Measurements from ENCODE around the gene KCNJ12.
"Not testable (repeated sequence)": the region's sequence is repeated elsewhere in the genome, so short reads cannot be mapped to it uniquely, and the experiment has no call there.

Gene KCNJ12

DNA sequence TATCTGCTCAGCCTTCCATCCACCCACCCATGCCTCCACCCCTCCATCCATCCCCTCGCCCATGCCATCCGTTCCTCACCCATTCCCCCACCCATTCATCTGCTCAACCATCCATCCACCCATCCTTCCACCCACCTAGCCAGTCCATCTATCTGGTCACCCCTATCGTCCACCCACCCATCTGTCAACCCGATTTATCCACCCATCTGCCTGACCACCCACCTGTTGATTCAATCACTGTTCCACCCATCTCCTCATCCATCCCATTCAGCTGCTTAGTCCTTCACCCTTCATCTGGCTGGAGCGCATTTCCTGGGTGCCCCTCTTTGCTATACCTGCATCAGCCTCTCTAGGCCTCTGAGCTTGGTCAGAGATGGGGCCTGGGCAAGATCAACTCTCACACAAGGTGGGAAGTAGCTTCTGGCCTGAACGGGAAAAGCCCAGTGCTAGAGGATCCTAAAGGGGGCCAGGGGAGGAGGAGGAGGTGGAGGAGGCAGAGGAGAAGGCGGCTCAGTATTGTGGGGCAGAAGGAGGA is 32.7 kb downstream of the KCNJ12 start:
- FAIRE-seq, result not testable (repeated sequence)

DNA sequence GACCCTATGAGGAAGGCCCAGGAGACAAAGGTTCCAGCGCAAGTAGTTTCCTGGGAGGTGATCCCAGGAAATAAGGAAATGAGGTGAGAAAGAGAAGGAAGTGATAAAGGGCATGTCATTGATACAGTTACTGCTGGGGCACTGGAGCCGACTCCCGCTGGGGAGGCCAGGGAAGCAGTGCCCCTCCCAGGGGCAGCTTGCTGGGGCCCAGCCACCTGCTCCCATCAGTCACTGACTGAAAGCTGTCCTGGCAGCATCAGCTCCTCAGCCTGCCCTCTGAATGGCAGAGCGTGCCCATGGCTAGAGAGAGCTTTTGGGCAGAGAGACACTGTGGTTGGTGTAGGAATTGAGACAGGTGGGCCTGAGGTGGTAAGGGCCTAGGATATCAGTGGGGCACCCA is 33.2 kb downstream of the KCNJ12 start:
- not testable (repeated sequence) for FAIRE-seq

DNA sequence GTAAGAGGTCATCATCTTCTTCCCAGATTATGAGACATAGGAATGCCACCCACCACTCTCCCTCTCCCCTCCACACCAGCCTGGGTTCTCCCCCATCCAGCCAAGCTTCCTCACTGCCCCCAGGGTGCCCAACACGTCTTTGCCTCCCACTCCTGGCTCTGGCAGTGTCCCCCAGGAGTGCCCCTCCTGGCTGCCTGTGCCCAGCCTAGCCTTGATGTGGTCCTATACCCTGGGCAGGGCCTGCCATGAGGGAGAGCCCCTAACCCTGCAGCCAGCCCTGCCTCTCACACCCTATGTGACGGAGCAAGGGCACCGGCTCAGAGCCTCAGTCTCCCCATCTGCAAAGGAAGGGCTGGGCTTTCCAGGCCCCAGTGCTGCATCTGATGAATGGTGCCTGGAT is 33.8 kb downstream of the KCNJ12 start:
- FAIRE-seq, result not testable (repeated sequence)

DNA sequence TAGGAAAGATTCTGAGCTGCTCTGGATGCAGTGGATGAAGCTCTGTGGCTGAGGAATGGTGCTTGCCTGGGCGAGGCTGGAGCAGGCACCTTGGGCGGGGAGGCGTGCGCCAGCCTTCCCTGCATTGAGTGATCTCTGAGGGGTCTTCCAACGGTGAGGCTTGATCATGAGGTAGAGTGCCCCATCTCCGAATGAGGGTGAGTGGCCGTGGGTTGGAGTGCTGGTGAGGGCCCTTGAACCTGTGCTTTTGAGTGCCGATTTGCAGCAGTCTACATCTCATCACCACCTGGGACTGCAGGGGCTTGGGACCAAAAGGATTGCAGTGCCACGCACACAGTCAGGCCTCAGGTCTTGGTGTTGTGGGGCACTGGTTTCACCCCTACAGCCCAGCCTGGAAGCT is 34.2 kb downstream of the KCNJ12 start:
- FAIRE-seq, result not testable (repeated sequence)

DNA sequence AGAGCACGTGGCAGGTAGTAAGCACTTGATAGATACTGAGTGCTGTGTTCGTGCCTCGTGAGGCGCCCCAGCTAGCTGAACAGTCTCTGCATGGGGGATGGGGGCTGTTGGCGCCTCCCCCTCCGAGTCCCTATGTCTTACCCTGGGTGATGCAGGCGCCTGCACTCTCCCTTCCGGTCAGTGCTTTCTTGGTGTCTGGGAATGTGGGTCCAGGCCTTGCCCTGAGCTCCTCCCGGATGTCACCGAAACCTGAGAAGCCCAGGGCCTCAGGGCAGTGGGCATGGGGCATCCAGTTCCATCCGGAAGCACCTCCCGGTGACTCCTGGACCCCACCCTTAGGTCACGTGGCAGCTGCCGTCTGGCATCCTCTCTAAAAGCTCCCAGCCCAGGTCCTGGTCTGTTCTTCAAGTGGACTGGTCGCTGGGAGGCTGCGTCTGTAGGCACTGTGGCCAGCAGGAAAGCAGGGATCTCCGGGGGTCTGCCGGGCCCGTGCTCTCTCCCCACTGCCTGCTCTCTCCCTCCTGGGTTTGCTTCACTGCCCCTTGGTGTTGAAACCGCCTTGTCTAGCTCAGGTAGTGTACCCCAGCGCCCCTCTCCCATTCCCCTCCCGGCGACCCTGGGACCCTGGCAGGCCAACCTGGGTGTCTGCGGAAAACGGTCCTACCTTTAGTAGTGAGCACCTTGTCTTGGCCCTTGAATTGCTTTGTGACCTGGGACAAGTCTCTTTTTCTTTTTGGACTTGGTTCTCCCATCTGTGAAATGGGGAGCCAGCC is 34.9 kb downstream of the KCNJ12 start:
- FAIRE-seq, result not testable (repeated sequence)

DNA sequence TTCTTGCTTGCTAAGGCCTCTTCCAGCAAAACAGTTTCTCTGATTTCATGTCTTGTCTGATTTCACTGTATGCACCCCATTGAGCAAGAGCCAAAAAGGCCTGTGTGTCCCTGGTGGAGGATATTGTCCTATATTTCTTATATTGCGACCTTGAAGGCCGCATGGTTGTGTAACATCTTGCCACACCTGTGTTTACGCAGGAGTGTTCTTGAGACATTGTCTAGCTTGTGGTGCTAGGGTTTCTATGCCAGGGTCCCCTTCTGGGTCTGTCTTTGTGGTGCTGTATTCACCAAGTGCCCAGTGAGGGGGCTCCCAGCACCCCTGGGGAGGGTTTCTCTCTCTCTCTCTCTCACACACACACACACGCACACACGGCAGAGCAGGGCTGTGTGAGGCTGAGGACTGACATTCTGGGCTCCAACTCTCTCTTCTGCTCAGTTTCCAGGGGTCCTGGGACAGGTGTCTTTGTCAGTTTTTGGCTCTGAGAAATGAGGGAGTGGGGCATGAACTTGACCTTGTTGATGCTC is 35.6 kb downstream of the KCNJ12 start:
- FAIRE-seq, result not testable (repeated sequence)

DNA sequence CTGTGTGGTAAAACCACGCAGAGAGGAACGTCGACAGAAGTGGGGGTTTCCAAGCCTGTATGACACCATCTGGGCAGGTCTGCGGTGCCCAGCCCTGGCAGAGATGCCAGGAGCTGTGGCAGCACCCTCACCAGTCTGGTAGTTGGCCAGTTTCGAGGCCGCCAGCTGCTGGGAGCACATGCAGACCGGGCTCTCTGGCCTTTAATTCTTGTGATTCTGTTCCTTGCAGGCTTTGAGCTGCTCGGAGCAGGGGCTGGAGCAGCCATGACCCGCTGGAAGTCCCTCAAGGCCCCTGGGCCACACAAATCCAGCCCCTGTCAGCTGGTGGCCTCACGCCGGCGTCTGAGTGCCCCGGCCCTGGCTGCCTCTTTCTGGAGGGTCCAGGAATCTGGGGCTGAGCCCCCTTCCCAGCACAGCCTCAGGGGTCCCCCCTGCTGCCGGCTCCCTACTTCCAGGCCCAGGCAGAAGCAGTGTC is 36.1 kb downstream of the KCNJ12 start:
- FAIRE-seq, result not testable (repeated sequence)

DNA sequence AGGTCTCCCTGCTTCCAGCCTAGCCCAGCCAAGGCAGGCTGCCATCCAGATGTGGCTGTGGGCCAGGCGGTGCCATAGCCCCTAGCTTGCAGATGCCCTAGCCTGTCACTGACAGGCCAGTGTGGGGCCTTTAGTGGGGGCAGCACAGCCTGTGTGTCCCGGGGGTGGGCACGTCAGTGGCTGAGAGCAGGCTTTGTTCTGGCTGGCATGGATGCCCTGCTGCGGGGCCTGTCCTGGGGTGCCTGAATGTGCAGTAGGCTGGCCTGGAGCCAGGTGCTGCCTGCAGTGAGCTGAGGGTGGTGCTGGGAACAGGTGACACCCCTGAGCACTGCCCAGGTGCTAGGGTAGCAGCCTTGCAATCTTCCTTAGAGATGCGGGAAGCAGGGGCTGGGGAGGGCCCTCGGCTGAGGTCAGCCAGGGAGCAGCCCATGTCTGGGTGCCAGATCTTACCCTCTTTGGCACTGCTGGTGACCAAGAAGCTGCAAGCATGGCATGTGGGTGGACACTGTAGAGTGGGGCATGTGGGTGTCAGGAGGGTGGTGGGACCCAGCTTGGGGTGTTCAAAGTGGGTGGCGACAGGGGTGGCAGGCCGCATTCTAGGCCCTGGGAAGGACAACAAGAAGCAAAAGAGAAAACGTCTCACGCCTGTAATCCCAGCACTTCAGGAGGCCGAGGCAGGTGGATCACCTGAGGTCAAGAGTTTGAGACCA is 37.6 kb downstream of the KCNJ12 start:
- FAIRE-seq, result not testable (repeated sequence)

DNA sequence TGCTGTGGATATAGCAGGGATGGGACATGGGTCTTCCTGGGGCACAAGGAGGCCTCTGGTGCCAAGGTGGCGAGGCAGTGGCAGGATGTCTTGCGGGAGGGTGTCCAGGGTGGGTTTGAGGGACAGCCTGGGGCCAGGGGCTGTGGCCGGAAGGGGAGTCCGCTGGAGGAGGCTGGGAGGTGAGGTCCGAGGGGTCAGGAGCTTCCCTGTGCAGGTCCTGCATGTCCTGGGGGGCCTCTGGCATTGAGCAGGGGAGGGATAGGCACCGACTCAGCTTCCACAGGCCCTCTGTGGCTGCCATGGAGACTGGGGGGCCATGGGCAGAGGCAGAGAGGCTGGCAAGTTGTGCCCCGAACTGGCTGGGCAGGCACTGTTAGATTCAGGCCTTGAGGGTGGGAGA is 38.5 kb downstream of the KCNJ12 start:
- not testable (repeated sequence) for FAIRE-seq

DNA sequence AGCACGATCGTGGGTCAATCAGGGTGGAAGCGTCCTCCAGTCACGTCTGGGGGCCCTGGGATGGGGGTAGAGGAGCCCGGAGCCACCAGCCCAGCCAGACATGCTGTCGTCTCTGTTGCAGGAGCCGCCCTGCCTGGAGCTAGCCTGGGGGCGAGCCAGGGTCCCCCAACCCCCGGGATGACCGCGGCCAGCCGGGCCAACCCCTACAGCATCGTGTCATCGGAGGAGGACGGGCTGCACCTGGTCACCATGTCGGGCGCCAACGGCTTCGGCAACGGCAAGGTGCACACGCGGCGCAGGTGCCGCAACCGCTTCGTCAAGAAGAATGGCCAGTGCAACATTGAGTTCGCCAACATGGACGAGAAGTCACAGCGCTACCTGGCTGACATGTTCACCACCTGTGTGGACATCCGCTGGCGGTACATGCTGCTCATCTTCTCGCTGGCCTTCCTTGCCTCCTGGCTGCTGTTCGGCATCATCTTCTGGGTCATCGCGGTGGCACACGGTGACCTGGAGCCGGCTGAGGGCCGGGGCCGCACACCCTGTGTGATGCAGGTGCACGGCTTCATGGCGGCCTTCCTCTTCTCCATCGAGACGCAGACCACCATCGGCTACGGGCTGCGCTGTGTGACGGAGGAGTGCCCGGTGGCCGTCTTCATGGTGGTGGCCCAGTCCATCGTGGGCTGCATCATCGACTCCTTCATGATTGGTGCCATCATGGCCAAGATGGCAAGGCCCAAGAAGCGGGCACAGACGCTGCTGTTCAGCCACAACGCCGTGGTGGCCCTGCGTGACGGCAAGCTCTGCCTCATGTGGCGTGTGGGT is 39.2 kb downstream of the KCNJ12 start:
- FAIRE-seq, result not testable (repeated sequence)

DNA sequence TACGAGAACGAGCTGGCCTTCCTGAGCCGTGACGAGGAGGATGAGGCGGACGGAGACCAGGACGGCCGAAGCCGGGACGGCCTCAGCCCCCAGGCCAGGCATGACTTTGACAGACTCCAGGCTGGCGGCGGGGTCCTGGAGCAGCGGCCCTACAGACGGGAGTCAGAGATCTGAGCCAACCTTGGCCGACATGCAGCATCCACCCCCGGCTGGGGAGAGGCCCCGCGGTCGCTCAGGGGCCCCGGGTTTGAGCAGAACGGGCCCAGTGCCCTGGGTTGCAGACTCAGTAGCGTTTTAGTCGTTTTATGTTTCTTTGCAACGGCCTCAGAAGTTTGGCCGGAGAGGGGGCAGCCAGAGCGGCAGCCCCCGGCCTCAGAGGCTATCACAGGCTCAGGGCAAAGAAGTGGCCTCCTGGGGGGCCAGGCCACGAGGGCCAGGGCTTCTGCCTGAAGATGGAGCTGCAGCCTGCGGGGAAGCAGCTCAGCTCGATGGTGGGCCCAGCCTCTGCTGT is 40.4 kb downstream of the KCNJ12 start:
- FAIRE-seq, result not testable (repeated sequence)

DNA sequence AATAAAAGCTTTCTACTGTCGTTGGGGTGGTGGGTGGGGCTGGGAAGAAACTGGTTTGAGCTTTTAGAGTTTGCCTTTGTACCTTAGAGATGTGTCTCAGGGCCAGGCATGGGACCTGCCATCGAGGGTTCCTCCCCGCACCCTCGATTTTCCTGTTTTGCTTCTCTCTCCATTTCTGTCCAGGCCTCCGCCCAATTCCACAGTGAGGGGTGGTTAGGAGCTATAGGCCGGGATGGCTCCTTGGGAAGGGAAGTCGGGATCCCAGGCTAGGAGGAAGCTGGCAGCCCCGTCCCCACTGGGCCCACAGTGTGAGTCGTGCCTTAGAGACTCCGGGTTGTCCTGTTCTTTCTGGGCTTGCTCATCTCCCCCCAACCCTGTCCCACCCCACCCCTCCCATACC is 41.2 kb downstream of the KCNJ12 start:
- FAIRE-seq, result not testable (repeated sequence)

DNA sequence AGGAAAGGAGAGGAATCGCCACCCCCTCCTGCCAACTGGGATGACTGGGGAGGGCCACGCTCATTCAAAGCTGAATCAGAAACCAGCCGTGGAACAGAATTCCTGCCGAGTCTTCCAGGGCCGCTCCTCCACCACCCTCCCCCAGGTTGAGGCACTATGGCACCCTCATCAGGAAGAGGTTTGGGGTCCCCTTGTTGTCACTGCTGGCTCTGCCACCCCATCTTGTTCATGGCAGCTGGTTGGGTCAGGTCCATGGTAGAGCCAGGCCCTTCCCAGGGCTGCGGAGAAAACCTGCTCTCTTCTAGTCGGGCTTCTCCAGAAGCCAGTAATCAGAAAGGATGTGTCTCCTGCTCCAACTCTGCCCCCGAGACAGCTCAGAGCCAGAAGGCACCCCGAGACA is 41.8 kb downstream of the KCNJ12 start:
- FAIRE-seq, result no peak

DNA sequence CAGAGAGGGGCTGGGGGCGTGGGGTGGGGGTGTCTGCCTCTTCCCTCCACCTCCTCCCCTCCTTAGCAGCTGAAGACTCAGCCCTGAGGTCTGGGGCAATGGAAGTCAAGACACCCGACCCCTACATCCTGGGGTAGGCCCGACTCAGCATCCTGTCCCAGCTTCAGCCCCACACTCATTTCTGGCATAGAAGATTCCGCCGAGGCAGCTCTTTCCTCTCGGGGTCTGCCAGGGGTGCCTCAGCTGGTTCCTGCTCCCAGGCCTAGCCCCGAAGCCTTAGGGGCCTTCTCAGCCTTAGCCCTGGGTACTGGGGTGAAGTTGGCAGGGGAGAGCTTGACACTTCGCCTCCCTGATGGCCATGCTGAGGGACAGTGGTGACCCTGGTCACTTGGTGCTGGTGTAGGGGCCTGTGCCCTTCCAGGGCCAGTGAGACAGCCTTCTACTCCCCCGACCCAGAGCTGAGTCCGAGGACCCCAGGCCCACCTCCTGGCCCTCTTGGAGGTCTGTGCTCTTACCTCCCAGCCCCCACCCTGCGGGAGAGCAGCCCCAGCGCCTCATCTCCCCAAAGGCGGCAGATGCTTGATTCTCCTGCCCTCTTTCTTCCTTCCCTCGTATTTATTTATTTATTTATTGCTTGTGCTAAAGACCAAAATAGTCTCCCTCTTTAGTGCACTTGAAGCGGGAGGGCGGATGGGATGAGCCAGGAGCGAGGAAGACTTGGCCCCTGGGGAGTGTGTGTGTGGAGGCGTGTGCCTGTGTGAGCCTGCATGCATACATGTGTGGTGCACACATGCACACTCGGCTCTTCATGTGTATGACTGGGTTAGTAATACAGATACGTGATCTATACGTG is 42.5 kb downstream of the KCNJ12 start:
- no peak for FAIRE-seq

DNA sequence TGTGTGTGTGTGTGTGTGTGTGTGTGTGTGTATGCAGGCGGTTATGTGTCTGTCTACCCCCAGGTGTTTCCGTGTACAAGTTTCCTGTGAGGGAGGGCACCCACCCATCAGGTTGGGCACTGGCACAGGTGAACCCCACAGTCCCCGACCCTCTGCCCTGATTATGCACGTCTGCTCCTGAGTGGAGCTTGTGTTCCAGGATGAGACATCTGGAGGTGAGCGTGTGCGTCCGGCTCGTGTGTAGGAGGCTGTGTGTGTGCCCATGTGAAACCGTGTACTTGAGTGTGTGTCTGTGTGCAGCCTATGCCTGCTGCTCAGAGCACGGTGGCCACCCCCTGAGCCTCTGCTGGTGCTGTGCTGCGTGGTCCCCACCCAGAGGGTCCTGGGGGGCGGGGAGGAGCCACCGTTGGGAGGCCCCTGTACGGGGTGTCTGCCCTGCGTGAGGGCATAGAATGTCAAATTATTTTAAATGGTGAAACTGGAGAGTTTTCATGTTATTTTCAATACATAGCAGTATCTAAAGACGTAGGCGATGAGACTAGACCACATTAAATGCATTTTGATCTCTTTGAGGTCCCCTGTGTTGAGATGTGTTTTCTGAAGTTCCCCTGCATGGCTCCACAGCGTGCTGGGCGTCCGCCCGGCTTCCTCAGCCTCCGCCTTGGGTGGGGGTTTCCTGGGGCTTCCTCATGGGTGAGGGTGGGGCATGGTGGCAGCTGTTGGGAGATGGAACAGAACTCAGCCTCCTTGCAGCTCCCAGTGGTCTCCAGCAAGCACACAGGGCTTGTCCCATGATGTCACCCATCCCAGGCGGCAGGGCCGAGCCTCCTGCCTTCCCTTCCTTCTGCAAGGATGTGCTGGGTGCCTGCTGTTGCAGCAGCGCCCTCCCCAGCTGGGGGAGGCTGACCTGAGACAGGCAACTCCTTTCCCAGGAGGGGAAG is 43.4 kb downstream of the KCNJ12 start:
- no peak for FAIRE-seq

DNA sequence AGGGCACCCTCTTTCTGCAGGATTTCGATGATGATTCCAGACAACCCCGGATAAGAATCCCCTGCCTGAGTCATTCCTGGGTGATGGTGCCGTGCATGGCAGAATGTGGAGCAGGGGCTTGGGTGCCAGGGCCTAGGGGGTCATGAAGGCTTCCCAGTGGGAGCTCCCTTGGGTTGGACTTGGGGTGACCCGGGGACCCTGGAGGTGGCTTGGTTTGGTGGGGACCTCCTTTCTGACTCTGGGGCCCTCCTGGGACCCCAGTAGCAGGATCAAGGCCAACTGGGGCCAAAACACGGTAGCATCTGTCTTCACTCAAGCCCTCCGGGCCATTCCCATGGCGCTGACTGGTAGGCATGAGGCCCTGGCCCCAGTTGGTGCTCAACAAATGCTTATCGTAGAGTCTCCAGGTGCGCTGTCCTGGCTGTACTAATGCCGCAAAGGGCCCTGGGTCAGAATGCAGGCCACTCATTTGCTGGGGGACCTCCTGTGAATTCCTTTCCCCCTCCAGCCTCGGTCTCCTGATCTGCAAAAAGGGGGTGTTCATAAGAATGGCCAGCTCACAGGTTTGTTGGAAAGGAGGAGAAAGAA is 44.4 kb downstream of the KCNJ12 start:
- FAIRE-seq, result not testable (repeated sequence)

DNA sequence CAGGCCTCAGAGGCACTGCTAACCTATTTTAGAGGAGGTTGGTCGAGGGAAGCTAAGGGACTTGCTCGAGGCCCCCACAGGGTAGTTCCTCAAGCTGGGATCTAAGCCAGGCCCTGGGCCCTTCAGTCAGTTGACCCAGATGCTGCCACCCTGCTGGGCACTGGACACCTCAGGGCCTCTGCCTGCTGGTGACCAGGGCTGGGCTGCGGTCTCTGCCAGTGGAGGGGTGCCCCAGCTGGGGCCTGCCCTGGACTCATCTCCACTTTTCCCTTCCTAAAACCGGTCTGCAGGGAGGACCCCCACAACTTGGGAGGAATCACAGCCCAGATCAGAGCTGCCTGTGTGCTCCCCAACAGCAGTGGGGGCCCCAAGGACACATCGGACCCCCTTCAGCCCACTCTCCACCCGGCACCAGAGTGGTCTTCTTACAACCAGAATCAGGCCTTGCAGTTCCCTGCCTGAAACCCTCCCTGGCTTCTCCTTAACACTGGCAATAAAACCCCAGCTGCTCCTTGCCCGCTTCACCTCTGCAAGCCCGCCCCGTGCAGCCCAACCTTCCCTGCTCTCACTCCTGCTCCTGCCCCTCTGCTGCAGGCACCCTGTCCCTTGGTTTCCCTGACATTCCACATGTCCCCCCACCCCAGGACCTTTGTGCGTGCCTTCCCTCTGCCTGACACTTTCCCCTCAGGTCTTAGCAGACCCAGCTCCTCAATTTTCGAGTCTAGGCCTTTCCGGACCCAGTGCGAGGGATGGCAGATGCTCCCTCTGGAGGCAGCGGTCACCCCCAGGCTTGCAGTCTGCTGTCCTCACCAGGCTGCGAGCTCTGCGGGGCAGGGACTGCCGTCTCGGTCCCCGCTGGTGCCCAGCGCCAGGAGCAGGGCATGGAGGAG is 45.5 kb downstream of the KCNJ12 start:
- FAIRE-seq, result not testable (repeated sequence)

DNA sequence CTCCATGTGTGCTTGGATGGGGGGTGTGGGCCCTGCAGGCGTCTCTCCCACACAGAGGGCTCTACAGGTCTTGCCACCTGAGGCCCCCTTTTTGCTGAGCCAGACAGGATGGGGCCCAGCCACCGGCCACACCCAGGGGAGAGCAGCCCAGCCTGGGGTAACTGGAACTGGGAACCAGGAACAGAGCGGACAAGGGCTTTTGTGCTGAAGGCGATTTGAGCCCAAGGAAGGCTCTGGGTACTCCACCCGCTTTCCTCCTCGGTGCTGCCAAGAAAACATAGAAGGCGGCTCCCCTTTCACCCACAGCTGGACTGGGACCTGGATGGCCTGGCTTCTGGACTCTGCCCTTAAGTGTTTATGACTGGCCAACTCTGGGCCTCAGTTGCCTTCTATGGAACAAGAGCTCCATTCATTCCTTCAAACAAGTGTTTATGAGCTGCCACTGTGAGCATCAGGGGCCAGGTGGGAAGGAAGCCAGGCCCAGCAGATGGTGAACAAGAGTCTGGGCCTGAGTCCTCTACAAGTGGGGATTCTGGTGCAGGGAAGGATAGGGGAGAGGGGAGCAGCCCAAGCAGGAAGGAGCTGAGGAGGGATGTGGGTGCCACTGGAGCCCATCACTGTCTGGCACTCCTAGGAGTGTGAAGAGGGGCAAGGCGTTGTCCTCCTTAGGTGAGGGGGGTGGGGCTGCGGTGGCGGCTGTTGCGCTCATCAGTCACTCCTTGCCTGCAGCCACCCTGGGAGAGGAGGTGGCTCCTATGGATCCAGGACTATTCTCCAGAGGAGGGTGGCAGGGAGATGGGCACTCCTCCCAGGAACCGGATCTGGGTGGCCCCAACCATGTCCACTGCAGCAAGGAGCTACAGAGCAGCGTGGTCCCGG is 46.4 kb downstream of the KCNJ12 start:
- not testable (repeated sequence) for FAIRE-seq
